ENCODE data around the gene FLRT1. TPM values are rescaled to one million over a fixed set of nuclear protein-coding genes. Genes with fewer than 3 reads are reported as not detected.

The FLRT1 gene
- total RNA-seq: under 0.01 TPM in 2 replicates

- no peak for DNase-seq (ENCODE audit: low read depth)
- H3K4me3 ChIP-seq (ENCODE audit: low read depth, low read length): peak within 1 kb of the TSS; percentile 23
- no peak for TF ChIP-seq CTCF (IDR thresholded peaks at IDR 0.05; ENCODE audit: insufficient read depth, low read depth, low read length)
These were observed at the start of gene FLRT1 for GRCh38 chr11:64035576-64035975. FLRT1 (plus strand) TSS chr11:64035931; CDS start chr11:64116268, 80,337 bp downstream.

GRCh38 chr11:63986156-63986931 lies 49.4 kb upstream of the FLRT1 start, which contains the start of gene OTUB1:
OTUB1 (plus strand) TSS chr11:63986438; CDS start chr11:63986457, 19 bp downstream.
- peak; percentile 90 for DNase-seq (ENCODE audit: low read depth)
- TF ChIP-seq CTCF (IDR thresholded peaks at IDR 0.05; ENCODE audit: insufficient read depth, low read depth, low read length): no peak
- peak within 1 kb of the TSS; percentile 94 for H3K4me3 ChIP-seq (ENCODE audit: low read depth, low read length)

- no peak for DNase-seq (ENCODE audit: low read depth)
- TF ChIP-seq CTCF (IDR thresholded peaks at IDR 0.05; ENCODE audit: insufficient read depth, low read depth, low read length): no peak
- H3K4me3 ChIP-seq (ENCODE audit: low read depth, low read length): peak overlapping the region; percentile 94
These were observed 48.7 kb upstream of the FLRT1 start for GRCh38 chr11:63986932-63987513.

GRCh38 chr11:63991558-63991957 lies 44.2 kb upstream of the FLRT1 start:
- no peak for TF ChIP-seq CTCF (IDR thresholded peaks at IDR 0.05; ENCODE audit: insufficient read depth, low read depth, low read length)
- no peak for DNase-seq (ENCODE audit: low read depth)
- H3K4me3 ChIP-seq (ENCODE audit: low read depth, low read length): no peak overlapping the region

- TF ChIP-seq CTCF (IDR thresholded peaks at IDR 0.05; ENCODE audit: insufficient read depth, low read depth, low read length): no peak
- no peak for DNase-seq (ENCODE audit: low read depth)
- no peak overlapping the region for H3K4me3 ChIP-seq (ENCODE audit: low read depth, low read length)
These were observed 42.6 kb upstream of the FLRT1 start for GRCh38 chr11:63993100-63993499.

- no peak overlapping the region for H3K4me3 ChIP-seq (ENCODE audit: low read depth, low read length)
- DNase-seq (ENCODE audit: low read depth): no peak
- TF ChIP-seq CTCF (IDR thresholded peaks at IDR 0.05; ENCODE audit: insufficient read depth, low read depth, low read length): no peak
These were observed 41.7 kb upstream of the FLRT1 start for GRCh38 chr11:63993993-63994392.

Measured in fibroblast of villous mesenchyme (primary cell).